Tibial artery (tissue), 4 donors: ENCODE measurements around the gene CDC16.
A peak's percentile ranks its signal among the peaks of the same experiment; 100 is the strongest.

Source experiments
- DNase-seq, 2 donors: peaks; one replicate each; pipeline ENCODE4 v3.0.0-alpha.2; 2019
- H3K27ac ChIP-seq, 2 donors: fragments of 200-600 bp; sonication (generic) in 1 of 2; 1 replicate in 1 of 2; 2 replicates in 1 of 2; pipeline ENCODE4 v1.5.1; 2018 to 2019; ENCODE audit warnings: mild to moderate bottlenecking in 1 of 2
- H3K27me3 ChIP-seq, 2 donors: fragments of 200-600 bp; sonication (generic) in 1 of 2; one replicate each; pipeline versions ENCODE4 v1.5.1 to v1.6.0; 2016 to 2019
- H3K36me3 ChIP-seq, 3 donors: fragments of 200-600 bp; sonication (generic) in 2 of 3; one replicate each; pipeline ENCODE4 v1.5.1; 2016 to 2019; ENCODE audit warnings: mild to moderate bottlenecking in 2 of 3
- H3K4me1 ChIP-seq, 4 donors: fragments of 200-600 bp; sonication (generic) in 2 of 4; 1 replicate in 3 of 4; 2 replicates in 1 of 4; pipeline ENCODE4 v1.5.1; 2016 to 2019
- H3K4me3 ChIP-seq, 2 donors: fragments of 200-600 bp; sonication (generic) in 1 of 2; 1 replicate in 1 of 2; 2 replicates in 1 of 2; pipeline ENCODE4 v1.5.1; 2018 to 2019; ENCODE audit warnings: mild to moderate bottlenecking in 2 of 2
- H3K9me3 ChIP-seq, 3 donors: fragments of 200-600 bp; sonication (generic) in 1 of 3; one replicate each; pipeline ENCODE4 v1.5.1; 2016 to 2019
- intact Hi-C: fragments of 100-400 bp; cut with DNase I; formaldehyde crosslinking; loops from one replicate; pipeline ENCODE4 v1.15.0; 2023; ENCODE audit warnings: low total_unique reads
- TF ChIP-seq, protein P1 (sequence below), 2 experiments: fragments of 200-600 bp in 1 of 2; fragments of 450-650 bp in 1 of 2; IDR thresholded peaks; one replicate each; pipeline ENCODE4 v1.5.1; 2017 to 2019; ENCODE audit warnings: antibody characterized with exemption in 2 of 2, mild to moderate bottlenecking in 1 of 2, moderate library complexity in 1 of 2

CDC16 gene

DNA sequence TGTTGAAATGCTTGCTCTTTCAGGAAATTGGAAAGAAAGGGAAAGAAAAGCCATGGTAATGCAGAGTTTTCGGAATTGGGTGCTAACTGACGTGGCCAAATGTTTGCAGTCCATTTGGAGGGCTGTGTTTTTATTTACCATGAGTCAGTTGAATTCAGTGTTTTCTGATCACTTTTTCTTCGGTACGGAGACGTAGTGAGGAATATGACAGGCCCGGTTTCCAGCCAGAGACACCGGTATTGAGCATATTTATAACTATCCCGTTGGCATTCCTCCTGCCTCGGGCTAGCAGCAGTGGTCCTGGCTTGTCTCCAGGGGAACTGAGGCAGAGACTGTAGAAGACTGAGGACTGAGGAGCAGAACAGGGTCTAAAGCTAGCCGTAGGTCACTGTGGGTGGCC lies 1.0 kb downstream of the CDC16 start:
- Histone ChIP-seq H3K4me3 (peak overlapping the region; percentile 72 to 94), H3K27ac (peak overlapping the region; percentile 76 to 88), H3K9me3 (no peaks in the 10 kb centered on the region), H3K4me1 (peaks cover 0 to 20% (median 7%) of the 10 kb centered on the region in 4 donors), H3K36me3 (peaks cover 37 to 42% (median 37%) of the 10 kb centered on the region in 3 donors), H3K27me3 (no peaks in the 10 kb centered on the region)
- DNase-seq: no peak
- intact Hi-C loops: loop anchor here (2.0 kb wide), 1 partner anchor 45 kb away; the partner anchor contains the start of gene UPF3A
- TF ChIP-seq, protein P1, sequence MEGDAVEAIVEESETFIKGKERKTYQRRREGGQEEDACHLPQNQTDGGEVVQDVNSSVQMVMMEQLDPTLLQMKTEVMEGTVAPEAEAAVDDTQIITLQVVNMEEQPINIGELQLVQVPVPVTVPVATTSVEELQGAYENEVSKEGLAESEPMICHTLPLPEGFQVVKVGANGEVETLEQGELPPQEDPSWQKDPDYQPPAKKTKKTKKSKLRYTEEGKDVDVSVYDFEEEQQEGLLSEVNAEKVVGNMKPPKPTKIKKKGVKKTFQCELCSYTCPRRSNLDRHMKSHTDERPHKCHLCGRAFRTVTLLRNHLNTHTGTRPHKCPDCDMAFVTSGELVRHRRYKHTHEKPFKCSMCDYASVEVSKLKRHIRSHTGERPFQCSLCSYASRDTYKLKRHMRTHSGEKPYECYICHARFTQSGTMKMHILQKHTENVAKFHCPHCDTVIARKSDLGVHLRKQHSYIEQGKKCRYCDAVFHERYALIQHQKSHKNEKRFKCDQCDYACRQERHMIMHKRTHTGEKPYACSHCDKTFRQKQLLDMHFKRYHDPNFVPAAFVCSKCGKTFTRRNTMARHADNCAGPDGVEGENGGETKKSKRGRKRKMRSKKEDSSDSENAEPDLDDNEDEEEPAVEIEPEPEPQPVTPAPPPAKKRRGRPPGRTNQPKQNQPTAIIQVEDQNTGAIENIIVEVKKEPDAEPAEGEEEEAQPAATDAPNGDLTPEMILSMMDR (IDR thresholded peaks at IDR 0.05): no peak

DNA sequence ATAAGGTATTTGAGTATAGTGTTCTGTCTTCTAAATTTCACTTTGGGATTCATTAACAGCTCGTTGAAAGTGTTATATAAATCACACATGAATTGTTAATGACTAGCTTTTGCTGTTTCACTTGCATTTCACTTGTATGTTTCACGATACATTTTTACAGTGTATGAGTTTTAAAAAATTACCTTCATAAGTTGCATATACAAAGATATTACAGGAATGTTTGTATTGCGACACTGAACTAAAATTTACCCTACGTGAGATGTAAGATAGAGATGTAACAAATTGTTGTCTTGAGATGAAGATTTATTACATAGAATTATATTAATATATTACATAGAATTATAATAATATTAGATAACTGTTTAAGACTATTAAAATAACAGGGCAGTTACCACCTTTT lies 1.5 kb downstream of the CDC16 start:
- TF ChIP-seq, protein P1 (IDR thresholded peaks at IDR 0.05): no peak
- DNase-seq: no peak
- H3K36me3 ChIP-seq: peaks cover 42 to 48% (median 42%) of the 10 kb centered on the region in 3 donors
- H3K27ac ChIP-seq: peak overlapping the region; percentile 76 to 88
- H3K27me3 ChIP-seq: no peaks in the 10 kb centered on the region
- H3K4me1 ChIP-seq: peaks cover 0 to 20% (median 7%) of the 10 kb centered on the region in 4 donors
- intact Hi-C loops: no loop called here
- no peaks in the 10 kb centered on the region for H3K9me3 ChIP-seq
- H3K4me3 ChIP-seq: peak overlapping the region; percentile 72 to 94

DNA sequence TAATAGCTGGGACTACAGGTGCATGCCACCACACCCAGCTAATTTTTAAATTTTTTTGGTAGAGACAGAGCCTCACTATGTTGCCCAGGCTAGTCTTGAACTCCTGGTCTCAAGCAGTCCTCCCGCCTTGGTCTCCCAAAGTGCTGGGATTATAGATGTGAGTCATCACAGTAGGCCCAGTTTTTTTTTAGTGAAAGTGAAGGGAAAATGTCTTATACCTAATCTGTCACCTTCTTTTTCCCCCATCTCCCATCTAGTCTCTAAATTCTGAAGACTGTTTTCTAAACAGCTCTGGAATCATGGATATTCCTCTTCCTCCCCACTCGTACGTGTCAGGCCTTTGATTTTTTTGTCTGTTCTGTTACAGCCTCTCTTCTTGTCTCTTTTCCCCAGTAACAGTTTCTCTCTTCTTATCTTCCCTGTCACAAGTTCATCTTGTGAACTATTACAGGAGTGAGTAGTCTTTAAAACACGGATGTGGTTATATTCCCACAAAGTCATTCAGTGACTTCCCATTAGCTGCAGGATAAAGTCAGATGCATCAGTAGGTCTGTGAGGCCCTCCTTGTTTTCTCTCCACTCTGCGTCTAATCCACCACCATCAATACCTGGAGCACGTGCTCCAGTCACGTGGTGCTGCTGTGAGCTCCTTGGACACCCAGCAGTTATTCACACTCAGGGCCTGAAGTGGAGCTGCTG lies 2.9 kb downstream of the CDC16 start:
- no peak for DNase-seq
- Histone ChIP-seq H3K9me3 (no peaks in the 10 kb centered on the region), H3K4me1 (peaks cover 0 to 20% (median 7%) of the 10 kb centered on the region in 4 donors), H3K4me3 (no peak overlapping the region), H3K27ac (no peak overlapping the region), H3K36me3 (peaks cover 55 to 61% (median 55%) of the 10 kb centered on the region in 3 donors), H3K27me3 (no peaks in the 10 kb centered on the region)
- intact Hi-C loops: no loop called here
- TF ChIP-seq, protein P1 (IDR thresholded peaks at IDR 0.05): no peak

DNA sequence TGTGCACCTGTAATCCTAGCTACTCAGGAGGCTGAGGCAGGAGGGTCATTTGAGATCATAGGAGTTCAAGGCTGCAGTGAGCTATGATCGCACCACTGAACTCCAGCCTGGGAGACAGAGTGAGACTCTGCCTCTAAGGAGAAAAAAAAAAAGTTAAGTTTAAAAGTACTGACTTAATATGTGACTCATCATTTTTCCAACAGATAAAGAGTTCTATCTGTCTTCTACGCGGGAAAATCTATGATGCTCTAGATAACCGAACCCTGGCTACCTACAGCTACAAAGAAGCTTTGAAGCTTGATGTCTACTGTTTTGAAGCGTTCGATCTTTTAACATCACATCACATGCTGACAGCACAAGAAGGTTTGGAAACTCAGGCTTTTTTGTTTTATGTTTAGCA lies 7.2 kb downstream of the CDC16 start:
- H3K4me3 ChIP-seq: no peak overlapping the region
- no peaks in the 10 kb centered on the region for H3K27me3 ChIP-seq
- intact Hi-C loops: no loop called here
- peaks cover 90 to 100% (median 97%) of the 10 kb centered on the region in 3 donors for H3K36me3 ChIP-seq
- no peaks in the 10 kb centered on the region for H3K9me3 ChIP-seq
- H3K27ac ChIP-seq: no peak overlapping the region
- TF ChIP-seq, protein P1 (IDR thresholded peaks at IDR 0.05): no peak
- H3K4me1 ChIP-seq: no peaks in the 10 kb centered on the region
- DNase-seq: no peak

DNA sequence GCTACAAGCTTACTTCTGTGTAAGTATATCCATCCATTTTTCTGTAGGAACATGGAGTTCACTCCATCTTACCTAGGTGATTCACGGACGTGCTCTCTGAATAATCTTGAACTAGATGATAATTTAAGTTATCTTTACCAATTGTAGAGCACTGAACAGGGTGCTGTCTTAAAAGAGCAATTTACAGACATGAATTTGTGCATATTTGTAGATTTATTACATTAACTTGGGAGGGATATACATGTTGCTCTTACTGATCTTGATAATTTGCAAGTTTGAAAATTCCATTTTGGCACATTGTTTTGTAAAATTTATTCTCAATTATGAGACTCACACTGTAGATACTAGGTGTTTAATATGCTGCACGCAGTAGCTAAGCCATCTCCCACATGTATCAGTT lies 9.3 kb downstream of the CDC16 start:
- Histone ChIP-seq H3K36me3 (peaks cover 86 to 100% (median 94%) of the 10 kb centered on the region in 3 donors), H3K27me3 (no peaks in the 10 kb centered on the region), H3K27ac (no peak overlapping the region), H3K9me3 (no peaks in the 10 kb centered on the region), H3K4me3 (no peak overlapping the region), H3K4me1 (no peaks in the 10 kb centered on the region)
- TF ChIP-seq, protein P1 (IDR thresholded peaks at IDR 0.05): no peak
- no peak for DNase-seq
- intact Hi-C loops: no loop called here
